ENCODE results near the gene STX3.
A peak's percentile ranks its signal among the peaks of the same experiment; 100 is the strongest.

Gene STX3

DNA sequence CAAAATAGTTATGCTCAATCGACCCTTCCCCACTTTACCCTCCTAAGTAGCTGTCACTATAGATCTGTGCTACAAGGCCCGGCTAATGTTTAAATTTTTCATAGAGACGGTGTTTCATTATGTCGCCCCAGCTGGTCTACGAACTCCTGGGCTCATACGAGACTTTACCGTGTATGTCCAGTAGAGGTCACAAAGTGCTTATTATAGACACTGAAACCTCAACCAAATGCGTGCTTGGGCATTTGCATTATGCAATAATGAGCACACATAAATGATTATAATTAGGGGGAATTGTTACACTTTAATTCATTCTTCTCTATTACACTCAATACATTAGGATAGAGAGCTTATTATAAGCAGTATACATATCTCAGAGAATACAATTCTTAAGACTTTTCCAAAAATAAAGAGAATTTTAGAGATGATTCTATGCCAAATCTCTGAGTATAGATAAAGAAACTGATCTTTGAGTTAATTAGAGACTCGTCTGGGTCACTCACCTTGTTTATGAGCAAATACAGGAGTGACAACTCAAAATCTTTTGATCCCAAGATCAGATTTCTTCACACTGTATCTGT lies 67.9 kb downstream of the STX3 start:
- TF ChIP-seq CTCF (IDR thresholded peaks at IDR 0.05) = peak; percentile 76

DNA sequence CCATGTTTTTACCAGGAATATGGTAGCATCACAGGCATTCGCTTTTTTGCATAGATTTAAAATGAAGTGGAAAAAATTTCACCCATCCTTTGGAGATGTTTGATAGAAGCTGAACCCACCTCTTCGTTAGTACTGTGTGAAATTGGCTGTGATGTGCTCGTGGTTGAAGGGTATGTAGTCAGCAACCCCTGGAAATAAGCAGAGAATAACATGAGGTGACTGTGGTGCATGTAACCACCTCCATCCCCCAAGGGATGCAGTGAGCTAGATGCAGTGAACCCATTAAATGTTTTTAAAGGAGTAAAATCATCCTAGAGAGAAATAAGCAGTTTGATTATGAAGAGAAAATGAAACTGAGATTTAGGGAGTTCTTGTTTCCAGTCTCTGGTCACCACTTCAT lies 74.2 kb downstream of the STX3 start:
- no peak for TF ChIP-seq CTCF (IDR thresholded peaks at IDR 0.05)

DNA sequence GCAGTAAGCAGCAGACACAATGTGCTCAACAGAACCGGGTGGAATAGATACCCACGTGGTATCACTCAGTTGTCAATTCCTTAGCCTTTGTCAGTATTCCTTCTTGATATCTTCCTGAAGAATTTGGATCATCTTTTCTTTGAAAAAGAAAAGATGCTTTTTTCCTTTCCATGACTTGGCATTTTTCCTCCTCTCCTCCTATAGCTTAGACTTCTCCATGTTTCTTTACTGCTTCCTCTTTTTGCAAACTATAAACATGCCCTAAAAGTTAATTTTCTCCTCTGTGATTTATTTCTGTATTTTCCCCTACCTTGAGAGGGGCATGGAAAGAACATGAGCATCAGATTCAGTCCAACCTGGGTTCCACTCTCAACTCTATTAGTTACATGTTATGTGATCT lies 78.4 kb downstream of the STX3 start:
- no peak for TF ChIP-seq CTCF (IDR thresholded peaks at IDR 0.05)

- no peak for TF ChIP-seq CTCF (IDR thresholded peaks at IDR 0.05)
These were observed 84.4 kb downstream of the STX3 start for GRCh38 chr11:59839615-59840014.

DNA sequence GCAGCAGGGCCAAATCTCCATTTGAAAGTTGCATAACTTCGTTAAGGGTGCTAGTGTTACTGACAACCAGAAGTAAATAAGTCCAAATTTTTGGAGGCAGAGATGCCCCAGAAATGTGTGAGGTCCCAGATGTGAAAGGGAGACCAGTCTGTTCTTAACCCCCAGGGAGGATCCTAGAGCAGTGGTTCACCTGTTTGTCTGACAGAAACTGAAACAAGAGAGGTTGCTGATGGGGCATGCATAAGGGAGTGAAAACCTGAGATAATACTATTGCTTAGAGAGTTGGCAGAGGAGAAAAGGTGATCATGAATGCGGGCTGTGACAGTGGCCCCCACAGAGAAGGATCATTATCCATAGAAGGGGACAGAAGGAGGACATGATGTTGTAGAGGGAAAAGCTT lies 86.3 kb downstream of the STX3 start:
- no peak for TF ChIP-seq CTCF (IDR thresholded peaks at IDR 0.05)

- TF ChIP-seq CTCF (IDR thresholded peaks at IDR 0.05) = no peak
These were observed 87.1 kb downstream of the STX3 start for GRCh38 chr11:59842316-59842715.

GRCh38 chr11:59845399-59845798 lies 90.2 kb downstream of the STX3 start, which contains the start of gene CBLIF:
Gene CBLIF, minus strand, starts transcription at chr11:59845499. Its CDS starts 46 bp downstream, at chr11:59845453.
- TF ChIP-seq CTCF (IDR thresholded peaks at IDR 0.05) = no peak

- no peak for TF ChIP-seq CTCF (IDR thresholded peaks at IDR 0.05)
These were observed 91.4 kb downstream of the STX3 start for GRCh38 chr11:59846556-59846955.

Data from LNCAP (cell line).